Measurements from ENCODE around the gene VSX1.

DNA sequence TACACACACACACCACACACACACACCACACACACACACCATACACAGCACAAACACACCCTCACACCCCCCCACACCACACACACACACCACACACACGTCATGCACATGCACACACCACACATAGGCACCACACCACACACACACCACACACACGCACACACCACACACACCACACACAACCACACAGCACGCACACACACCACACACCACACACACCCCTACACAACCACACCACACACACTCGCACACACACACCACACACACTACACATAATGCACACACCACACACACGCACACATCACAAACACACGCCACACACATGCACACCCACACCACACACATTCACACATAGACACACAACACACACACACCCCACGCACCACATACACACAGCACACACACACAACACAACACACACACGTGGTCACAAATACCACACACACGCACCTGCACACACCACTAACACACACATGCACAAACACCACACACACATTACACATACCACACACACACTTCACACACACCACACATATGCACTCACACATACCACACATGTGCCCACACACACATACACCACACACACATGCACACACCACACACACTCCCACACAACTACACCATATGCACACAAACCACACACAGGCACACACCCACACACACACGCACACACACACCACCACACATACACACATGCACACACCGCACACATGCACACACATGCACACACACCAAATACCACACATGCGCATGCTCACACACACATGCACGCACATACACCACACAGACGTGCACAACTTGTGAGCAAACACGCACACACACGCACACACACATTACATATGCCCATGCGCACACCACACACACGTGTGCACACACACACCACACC is 14.6 kb downstream of the VSX1 start:
- TF ChIP-seq, protein P1, sequence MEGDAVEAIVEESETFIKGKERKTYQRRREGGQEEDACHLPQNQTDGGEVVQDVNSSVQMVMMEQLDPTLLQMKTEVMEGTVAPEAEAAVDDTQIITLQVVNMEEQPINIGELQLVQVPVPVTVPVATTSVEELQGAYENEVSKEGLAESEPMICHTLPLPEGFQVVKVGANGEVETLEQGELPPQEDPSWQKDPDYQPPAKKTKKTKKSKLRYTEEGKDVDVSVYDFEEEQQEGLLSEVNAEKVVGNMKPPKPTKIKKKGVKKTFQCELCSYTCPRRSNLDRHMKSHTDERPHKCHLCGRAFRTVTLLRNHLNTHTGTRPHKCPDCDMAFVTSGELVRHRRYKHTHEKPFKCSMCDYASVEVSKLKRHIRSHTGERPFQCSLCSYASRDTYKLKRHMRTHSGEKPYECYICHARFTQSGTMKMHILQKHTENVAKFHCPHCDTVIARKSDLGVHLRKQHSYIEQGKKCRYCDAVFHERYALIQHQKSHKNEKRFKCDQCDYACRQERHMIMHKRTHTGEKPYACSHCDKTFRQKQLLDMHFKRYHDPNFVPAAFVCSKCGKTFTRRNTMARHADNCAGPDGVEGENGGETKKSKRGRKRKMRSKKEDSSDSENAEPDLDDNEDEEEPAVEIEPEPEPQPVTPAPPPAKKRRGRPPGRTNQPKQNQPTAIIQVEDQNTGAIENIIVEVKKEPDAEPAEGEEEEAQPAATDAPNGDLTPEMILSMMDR (IDR thresholded peaks at IDR 0.05) = no peak
- no peak for TF ChIP-seq ZFX (IDR thresholded peaks at IDR 0.05; ENCODE audit: borderline replicate concordance)

Data from 22Rv1 (cell line).